ENCODE results near the gene PHF2. TPM values are rescaled to one million over a fixed set of nuclear protein-coding genes. Genes with fewer than 3 reads are reported as not detected.

Gene PHF2
- total RNA-seq, 2 experiments from 2014 or later = 14.6 to 15.6 TPM

GRCh38 chr9:93681269-93682154 lies 105.1 kb downstream of the PHF2 start:
- no peaks in the 10 kb centered on the region for H3K4me1 Mint-ChIP-seq

DNA sequence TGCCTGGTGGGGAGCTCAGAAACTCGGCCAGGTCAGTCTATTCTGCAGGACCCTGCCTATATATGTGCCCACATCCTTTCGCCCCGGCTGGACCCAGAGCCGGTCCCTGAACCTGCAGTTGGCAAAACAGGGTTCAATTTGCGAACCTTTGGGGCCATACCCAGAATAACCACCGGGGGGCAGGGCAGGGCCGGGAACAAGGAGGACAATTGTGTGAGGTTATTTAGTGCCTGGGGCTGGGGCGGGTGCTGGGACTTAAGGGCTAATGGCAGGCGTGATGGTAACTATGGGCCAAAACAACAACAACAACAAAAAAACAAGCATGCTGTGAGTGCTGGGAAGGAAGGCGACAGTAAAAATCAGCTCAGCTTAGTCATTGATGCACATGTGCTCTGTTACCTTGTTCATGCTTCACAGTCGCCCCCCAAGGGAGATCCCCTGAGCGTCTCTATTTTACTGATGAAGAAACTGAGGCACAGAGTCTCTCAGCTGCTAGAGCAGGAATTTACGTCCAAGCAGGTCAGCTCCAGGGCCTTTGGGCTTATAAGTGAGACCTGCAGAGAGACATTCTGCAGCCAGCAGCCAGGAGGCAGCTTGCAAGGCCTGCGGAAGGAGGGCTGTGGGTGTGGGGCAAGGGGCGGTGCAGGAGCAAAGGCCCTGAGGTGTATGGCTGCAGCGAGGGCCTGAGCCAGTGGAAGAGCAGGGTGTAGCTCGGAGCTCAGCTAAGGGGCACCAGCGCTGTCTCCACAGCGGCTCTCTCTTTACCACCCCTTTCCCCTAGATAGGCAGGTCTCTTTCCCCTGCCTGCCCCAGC lies 106.0 kb downstream of the PHF2 start:
- DNase-seq = peak; percentile 50
- H3K27ac Mint-ChIP-seq = no peak overlapping the region
- no peak overlapping the region for H3K4me3 Mint-ChIP-seq

More at GRCh38 chr9:93681269-93682154, 105.1 kb downstream of the PHF2 start:
- Mint-ChIP-seq H3K27me3 (peaks cover 3% of the 10 kb centered on the region), H3K27ac (no peak overlapping the region), H3K9me3 (no peaks in the 10 kb centered on the region), H3K4me3 (no peak overlapping the region), H3K36me3 (peaks cover 3% of the 10 kb centered on the region)
- no peak for DNase-seq

DNA sequence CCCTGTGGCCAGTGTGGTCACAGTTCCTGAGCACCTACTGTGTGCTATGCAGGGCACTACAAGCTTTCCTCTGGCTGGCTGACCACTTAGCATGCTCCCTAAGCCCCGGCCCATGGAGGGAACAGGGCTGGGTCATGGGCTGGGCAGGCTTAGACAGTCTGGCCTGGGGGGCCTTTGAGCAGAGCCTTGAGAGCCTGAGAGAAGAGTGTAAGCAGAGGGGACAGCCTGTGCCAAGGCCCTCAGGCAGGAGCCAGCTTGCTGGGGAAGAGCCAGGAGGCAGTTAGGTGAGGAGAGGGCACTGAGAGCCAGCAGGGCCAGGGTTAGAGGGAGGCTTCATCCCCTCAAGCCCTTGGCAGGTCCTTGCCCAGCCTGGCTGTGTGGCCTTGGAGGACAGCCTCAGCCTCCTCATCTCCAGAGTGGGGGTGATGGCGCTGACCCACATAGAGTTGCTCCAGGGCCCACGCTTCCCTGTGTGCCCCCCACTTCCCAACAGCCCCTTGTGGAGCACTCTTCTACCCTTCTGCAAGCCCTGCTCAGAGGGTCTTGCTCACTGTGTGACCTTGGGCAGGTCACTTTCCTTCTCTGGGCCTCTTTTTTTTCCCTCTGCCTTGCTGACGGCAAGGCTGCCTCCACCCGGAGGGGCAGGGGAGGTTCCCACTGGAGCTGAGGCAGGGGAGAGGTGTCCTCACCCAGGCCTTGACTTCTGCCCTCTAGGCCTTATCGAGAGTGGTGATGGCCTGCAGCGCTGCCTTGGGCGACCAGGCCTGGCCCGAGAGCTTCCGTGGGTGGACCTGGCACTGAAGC lies 107.1 kb downstream of the PHF2 start:
- peaks cover 5% of the 10 kb centered on the region for H3K9me3 Mint-ChIP-seq
- peaks cover 2% of the 10 kb centered on the region for H3K36me3 Mint-ChIP-seq
- no peak for DNase-seq
- H3K4me1 Mint-ChIP-seq = no peaks in the 10 kb centered on the region
- no peak overlapping the region for H3K27ac Mint-ChIP-seq
- peaks cover 3% of the 10 kb centered on the region for H3K27me3 Mint-ChIP-seq
- no peak overlapping the region for H3K4me3 Mint-ChIP-seq

More for the DNA sequence above, 106.0 kb downstream of the PHF2 start:
- Mint-ChIP-seq H3K4me1 (no peaks in the 10 kb centered on the region), H3K36me3 (peaks cover 5% of the 10 kb centered on the region), H3K9me3 (peaks cover 2% of the 10 kb centered on the region), H3K27me3 (peaks cover 3% of the 10 kb centered on the region)

- no peak for DNase-seq
Observed at GRCh38 chr9:93684161-93684765, 107.9 kb downstream of the PHF2 start.

GRCh38 chr9:93684806-93685543 lies 108.6 kb downstream of the PHF2 start:
- Mint-ChIP-seq H3K4me1 (no peaks in the 10 kb centered on the region), H3K36me3 (peaks cover 2% of the 10 kb centered on the region), H3K4me3 (no peak overlapping the region), H3K27ac (no peak overlapping the region), H3K9me3 (peaks cover 10% of the 10 kb centered on the region), H3K27me3 (peaks cover 3% of the 10 kb centered on the region)
- no peak for DNase-seq

More at GRCh38 chr9:93684161-93684765, 107.9 kb downstream of the PHF2 start:
- H3K4me1 Mint-ChIP-seq = no peaks in the 10 kb centered on the region
- no peak overlapping the region for H3K4me3 Mint-ChIP-seq
- peaks cover 8% of the 10 kb centered on the region for H3K9me3 Mint-ChIP-seq
- H3K27ac Mint-ChIP-seq = no peak overlapping the region
- H3K36me3 Mint-ChIP-seq = peaks cover 2% of the 10 kb centered on the region
- peaks cover 3% of the 10 kb centered on the region for H3K27me3 Mint-ChIP-seq

DNA sequence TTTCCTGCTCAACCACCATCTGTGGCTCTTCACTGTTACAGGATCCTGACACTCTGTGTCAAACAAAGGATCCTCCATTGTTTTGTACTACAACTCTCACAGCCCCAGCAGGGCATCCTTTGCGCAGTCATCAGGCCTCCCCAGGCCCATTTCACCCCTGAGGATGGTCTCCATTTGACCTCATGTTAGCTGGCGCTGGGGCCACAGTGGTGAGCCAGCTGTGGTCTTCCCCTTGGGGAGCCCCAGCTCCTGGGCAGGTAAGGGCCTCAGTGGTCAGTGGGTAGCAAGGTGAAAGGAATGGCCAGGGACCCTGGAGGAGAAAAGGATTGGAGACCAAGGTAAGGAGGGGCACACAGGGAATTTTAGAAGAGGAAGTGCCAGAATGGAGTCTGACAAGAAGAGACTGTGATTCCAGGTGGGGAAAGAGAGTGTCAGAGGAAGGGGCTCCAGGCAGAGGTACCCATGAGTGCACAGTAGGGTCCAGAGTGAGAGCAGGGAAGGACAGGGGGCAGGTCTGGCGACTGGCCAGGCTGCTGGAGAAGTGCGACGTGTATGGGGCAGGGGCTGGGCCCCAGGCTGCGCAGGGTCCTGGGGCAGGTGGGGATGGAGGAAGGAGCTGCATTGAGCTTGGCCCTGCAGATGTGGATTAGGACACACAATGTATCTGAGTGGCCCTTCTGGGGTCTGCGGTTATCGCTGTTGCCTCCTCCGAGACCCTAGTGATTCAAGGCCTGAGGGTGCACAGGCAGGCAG lies 109.9 kb downstream of the PHF2 start:
- Mint-ChIP-seq H3K4me3 (no peak overlapping the region), H3K9me3 (peaks cover 18% of the 10 kb centered on the region), H3K27me3 (peaks cover 6% of the 10 kb centered on the region), H3K4me1 (no peaks in the 10 kb centered on the region), H3K36me3 (peaks cover 2% of the 10 kb centered on the region), H3K27ac (no peak overlapping the region)
- no peak for DNase-seq

DNA sequence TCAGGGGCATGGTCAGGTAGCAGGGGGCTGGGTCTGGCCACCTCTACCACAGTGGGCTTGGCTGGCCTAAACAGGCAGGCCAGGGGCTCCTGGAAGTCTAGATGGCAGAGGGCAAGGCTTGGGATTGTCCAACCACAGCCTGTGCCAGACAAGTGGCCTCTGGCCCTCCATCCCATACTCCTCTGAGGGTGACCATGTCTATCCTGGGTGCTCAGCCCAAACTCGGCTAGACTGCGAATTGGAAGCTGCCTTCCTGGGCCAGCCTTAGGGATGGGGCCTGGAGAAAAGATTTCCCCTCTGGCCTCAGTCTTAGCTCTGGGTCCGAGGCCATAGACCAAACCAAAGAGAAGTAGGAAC lies 110.5 kb downstream of the PHF2 start:
- H3K27ac Mint-ChIP-seq = no peak overlapping the region
- peaks cover 2% of the 10 kb centered on the region for H3K36me3 Mint-ChIP-seq
- DNase-seq = no peak
- H3K4me1 Mint-ChIP-seq = no peaks in the 10 kb centered on the region
- H3K9me3 Mint-ChIP-seq = peaks cover 18% of the 10 kb centered on the region
- no peak overlapping the region for H3K4me3 Mint-ChIP-seq
- H3K27me3 Mint-ChIP-seq = peaks cover 6% of the 10 kb centered on the region

DNA sequence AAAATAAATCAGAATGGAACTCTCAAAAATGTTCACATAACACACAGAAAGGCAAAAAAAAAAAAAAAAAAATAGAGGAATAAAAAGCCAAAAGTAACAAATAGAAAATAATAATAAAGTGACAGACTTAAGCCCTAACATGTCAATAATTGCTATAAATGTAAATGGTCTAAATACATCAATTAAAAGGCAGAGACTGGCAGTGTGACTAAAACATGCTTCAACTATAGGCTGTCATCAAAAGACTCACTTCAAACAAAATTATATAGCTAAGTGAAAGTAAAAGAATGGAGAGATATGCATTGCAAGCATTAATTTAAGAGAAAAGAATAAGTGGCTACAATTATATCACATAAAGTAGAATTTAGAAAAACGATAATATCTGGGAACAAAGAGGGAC lies 114.2 kb downstream of the PHF2 start:
- no peak for DNase-seq
- no peak overlapping the region for H3K4me3 Mint-ChIP-seq
- peaks cover 2% of the 10 kb centered on the region for H3K36me3 Mint-ChIP-seq
- H3K27me3 Mint-ChIP-seq = peaks cover 14% of the 10 kb centered on the region
- peaks cover 18% of the 10 kb centered on the region for H3K9me3 Mint-ChIP-seq
- no peak overlapping the region for H3K27ac Mint-ChIP-seq
- H3K4me1 Mint-ChIP-seq = no peaks in the 10 kb centered on the region

- H3K36me3 Mint-ChIP-seq = no peaks in the 10 kb centered on the region
- peaks cover 11% of the 10 kb centered on the region for H3K27me3 Mint-ChIP-seq
- peaks cover 14% of the 10 kb centered on the region for H3K9me3 Mint-ChIP-seq
- no peaks in the 10 kb centered on the region for H3K4me1 Mint-ChIP-seq
- no peak overlapping the region for H3K4me3 Mint-ChIP-seq
- no peak overlapping the region for H3K27ac Mint-ChIP-seq
- DNase-seq = no peak
Observed at GRCh38 chr9:93693129-93693528, 116.7 kb downstream of the PHF2 start.

GRCh38 chr9:93697352-93698139 lies 121.2 kb downstream of the PHF2 start:
- H3K27me3 Mint-ChIP-seq = peaks cover 8% of the 10 kb centered on the region
- H3K27ac Mint-ChIP-seq = no peak overlapping the region
- no peak overlapping the region for H3K4me3 Mint-ChIP-seq
- H3K4me1 Mint-ChIP-seq = no peaks in the 10 kb centered on the region
- DNase-seq = no peak
- peaks cover 1% of the 10 kb centered on the region for H3K9me3 Mint-ChIP-seq
- no peaks in the 10 kb centered on the region for H3K36me3 Mint-ChIP-seq

DNA sequence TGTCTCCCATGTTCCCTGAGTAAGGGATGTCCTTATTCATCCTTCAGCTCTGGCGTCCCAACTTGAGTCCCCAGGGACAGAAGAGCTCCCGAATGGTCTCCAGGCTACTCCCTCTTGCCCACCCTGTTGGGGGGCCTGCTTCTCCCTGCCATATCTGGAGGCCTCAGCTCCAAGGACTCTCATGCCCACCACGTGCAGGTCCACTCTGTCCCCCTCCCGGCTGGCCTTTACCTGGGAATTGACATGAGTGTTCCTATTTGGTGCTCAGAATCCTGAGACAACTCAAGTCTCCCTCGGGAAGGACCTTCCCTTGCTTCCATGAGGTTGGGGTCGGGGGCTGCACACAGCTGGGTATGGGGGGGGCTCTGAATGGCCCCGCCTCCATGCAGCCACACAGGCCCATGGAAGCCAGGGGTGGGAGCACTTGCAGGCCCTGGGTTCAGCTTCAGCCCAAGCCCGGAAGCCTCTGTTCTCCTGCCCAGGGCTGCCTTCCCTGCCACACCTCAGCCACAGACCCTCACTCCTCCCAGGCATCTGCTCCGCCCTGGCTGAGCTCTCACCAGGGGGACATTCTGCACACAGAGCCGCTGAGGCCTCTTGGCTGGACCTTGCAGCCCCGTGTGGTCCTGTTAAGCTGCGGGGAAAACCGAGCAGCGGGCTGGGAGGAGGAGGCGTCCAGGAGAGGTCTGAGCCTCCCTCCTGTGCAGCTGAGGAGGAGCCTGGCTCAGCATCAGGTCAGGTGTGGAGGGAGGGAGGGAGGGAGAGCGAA lies 121.9 kb downstream of the PHF2 start:
- Mint-ChIP-seq H3K27ac (no peak overlapping the region), H3K4me3 (no peak overlapping the region), H3K36me3 (no peaks in the 10 kb centered on the region), H3K9me3 (peaks cover 5% of the 10 kb centered on the region), H3K27me3 (peaks cover 5% of the 10 kb centered on the region), H3K4me1 (no peaks in the 10 kb centered on the region)
- no peak for DNase-seq

DNA sequence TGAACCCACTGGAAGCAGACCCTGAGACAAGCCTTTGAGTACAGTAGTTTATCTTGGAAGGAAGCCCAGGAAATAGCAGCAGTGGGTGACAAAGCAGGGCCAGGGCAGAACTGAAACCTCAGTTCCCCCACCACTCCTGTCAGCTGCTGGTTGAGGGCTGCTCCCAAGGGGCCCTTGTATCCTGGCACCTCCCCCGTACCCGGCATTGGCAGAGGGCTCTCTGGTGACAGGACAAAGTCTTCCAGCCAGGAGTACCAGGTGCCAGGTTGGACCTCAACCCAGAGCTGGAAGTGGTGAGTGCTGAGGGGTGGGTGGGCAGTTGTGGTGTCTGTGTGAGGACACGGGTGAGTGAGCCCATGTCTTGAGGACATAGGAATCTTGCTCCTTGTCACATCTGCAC lies 123.3 kb downstream of the PHF2 start:
- Mint-ChIP-seq H3K4me3 (no peak overlapping the region), H3K36me3 (no peaks in the 10 kb centered on the region), H3K9me3 (peaks cover 10% of the 10 kb centered on the region), H3K27ac (no peak overlapping the region), H3K4me1 (no peaks in the 10 kb centered on the region), H3K27me3 (no peaks in the 10 kb centered on the region)
- no peak for DNase-seq

Data from activated naive CD8-positive, alpha-beta T cell treated with anti-CD3 and anti-CD28 coated beads for 36 hours (primary cell).